ENCODE measurements around the gene SIX3.

- TF ChIP-seq POLR2AphosphoS5 (IDR thresholded peaks at IDR 0.05; ENCODE audit: low read depth), result no peak
- TF ChIP-seq, protein P1, sequence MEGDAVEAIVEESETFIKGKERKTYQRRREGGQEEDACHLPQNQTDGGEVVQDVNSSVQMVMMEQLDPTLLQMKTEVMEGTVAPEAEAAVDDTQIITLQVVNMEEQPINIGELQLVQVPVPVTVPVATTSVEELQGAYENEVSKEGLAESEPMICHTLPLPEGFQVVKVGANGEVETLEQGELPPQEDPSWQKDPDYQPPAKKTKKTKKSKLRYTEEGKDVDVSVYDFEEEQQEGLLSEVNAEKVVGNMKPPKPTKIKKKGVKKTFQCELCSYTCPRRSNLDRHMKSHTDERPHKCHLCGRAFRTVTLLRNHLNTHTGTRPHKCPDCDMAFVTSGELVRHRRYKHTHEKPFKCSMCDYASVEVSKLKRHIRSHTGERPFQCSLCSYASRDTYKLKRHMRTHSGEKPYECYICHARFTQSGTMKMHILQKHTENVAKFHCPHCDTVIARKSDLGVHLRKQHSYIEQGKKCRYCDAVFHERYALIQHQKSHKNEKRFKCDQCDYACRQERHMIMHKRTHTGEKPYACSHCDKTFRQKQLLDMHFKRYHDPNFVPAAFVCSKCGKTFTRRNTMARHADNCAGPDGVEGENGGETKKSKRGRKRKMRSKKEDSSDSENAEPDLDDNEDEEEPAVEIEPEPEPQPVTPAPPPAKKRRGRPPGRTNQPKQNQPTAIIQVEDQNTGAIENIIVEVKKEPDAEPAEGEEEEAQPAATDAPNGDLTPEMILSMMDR (IDR thresholded peaks at IDR 0.05; ENCODE audit: insufficient read depth, low read length), result no peak
- TF ChIP-seq GABPA (IDR thresholded peaks at IDR 0.05; ENCODE audit: low read depth), result no peak
Observed at GRCh38 chr2:44943031-44943692, 1.7 kb downstream of the SIX3 start.

Data from HL-60 (cell line).